A549 treated with Hydrocortisone at 1 μM for 4 hours (cell line): Measurements from ENCODE around the gene CD9. TPM values are rescaled to one million over a fixed set of nuclear protein-coding genes. Genes with fewer than 3 reads are reported as not detected.

Source experiments
- total RNA-seq: library from RNA; stranded (reverse); fragments of 200-300 nt; extraction: Qiagen RNA extraction; gene quantifications from 5 replicates; pipeline ENCODE4 v1.2.3, GENCODE V29; 2022

CD9 gene, protein sequence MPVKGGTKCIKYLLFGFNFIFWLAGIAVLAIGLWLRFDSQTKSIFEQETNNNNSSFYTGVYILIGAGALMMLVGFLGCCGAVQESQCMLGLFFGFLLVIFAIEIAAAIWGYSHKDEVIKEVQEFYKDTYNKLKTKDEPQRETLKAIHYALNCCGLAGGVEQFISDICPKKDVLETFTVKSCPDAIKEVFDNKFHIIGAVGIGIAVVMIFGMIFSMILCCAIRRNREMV
- 253 to 288 TPM (median 276 TPM) in 5 replicates for total RNA-seq

DNA sequence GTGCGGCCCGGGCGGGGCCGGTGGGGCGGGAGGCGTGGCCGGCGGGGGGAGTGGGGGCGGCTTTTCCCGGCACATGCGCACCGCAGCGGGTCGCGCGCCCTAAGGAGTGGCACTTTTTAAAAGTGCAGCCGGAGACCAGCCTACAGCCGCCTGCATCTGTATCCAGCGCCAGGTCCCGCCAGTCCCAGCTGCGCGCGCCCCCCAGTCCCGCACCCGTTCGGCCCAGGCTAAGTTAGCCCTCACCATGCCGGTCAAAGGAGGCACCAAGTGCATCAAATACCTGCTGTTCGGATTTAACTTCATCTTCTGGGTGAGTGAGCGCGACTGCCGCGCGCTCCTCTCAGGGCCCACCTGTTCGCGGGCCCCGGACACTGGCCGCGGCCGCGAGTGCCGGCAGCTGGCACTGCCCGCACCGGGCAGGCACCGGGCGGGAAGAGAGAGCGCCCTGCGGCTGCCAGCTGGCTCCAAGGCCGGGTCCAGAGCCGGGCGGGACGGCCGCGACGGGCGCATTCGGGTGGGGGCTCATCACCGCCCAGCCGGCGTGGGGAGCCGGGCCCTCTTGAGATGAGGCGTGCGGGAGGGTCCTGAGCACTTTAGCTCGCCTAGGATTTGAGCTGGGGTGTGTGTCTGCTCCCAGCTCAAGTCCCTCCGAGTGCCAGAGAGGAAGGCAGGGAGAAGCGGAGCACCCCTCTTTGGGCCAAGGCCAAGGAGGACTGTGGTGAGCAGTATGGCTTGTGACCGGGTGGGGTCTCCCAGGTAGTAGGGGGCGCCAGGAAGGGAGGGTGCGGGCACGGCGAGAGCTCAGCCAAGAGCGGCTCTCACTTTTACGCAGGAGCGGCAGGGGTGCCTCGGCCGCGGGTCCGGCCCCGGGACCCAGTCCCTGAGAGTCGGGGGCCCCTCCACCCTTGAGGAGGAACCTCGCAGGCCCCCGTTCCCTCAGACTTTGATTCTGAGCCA lies at the start of gene CD9:
Gene CD9 (plus strand): TSS at position 145 of the 957 bp plus-strand sequence. CDS start 100 bp downstream, at position 245.

Other genes with a start within 250 kb of the CD9 start
- gene VWF, start 75.7 kb upstream of the CD9 start, total RNA-seq: 0.07 to 0.31 TPM (median 0.14 TPM) in 5 replicates
- gene PLEKHG6, start 110.3 kb downstream of the CD9 start, total RNA-seq: 0.26 to 0.99 TPM (median 0.38 TPM) in 5 replicates
- 361 to 805 TPM (median 469 TPM) in 5 replicates for gene TNFRSF1A, start 141.7 kb downstream of the CD9 start, total RNA-seq
- 22.8 to 25.8 TPM (median 24.3 TPM) in 5 replicates for gene SCNN1A, start 175.2 kb downstream of the CD9 start, total RNA-seq
- gene LTBR, start 183.8 kb downstream of the CD9 start, total RNA-seq: 204 to 246 TPM (median 240 TPM) in 5 replicates
- gene CD27, start 244.6 kb downstream of the CD9 start, total RNA-seq: not detected in 5 replicates